DLD1 (cell line): Measurements from ENCODE around the gene MMD2.
"Not testable (repeated sequence)": the region's sequence is repeated elsewhere in the genome, so short reads cannot be mapped to it uniquely, and the experiment has no call there.

Experiments
- in situ Hi-C: cut with HindIII; loops from 2 replicates; pipeline ENCODE4 v1.10.0; 2017; ENCODE audit warnings: low sequenced_read_pairs

The MMD2 gene, protein sequence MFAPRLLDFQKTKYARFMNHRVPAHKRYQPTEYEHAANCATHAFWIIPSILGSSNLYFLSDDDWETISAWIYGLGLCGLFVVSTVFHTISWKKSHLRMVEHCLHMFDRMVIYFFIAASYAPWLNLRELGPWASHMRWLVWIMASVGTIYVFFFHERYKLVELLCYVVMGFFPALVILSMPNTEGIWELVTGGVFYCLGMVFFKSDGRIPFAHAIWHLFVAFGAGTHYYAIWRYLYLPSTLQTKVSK

DNA sequence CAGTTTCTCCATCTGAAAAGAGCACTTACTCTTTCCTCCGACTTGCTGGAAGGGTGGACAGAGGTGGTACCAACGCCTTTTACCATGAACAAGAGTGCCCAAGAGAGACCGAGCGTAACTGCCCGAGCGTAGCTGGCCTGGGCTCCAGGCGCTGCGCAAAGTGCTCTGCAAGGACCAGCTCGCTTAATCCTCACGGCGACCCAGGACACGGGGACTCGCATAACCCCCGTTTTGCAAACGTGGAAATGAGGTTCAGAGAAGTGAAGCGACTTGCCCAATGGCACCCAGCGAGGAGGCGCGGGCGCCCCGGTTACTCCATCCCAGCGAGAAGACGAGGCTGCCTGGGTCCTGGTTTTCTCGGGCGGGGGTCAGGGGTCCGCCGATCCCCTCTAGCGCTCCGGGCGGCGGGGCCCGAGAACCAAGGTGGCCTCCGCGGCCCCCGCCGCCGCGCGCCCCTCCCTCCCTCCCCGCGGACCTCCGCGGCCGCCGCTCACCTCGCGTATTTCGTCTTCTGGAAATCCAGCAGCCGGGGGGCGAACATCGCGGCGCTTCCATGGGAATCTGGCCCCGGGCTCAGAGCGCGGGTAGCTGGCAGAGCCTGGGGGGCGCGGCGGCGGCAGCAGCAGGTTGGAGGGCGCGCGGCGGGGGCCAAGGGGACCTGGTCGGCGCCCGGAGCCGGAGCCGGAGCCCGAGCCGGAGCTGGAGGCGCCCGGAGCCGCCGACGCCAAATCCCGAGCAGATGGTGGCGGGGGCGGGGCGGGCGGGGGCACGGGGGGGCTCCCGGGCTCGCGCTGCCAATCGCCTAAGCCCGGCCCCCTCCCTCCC, at the start of gene MMD2:
Gene MMD2 (minus strand): TSS at position 711 of the 825 bp plus-strand sequence. CDS start 170 bp downstream, at position 541.
- in situ Hi-C loops: no loop called here

DNA sequence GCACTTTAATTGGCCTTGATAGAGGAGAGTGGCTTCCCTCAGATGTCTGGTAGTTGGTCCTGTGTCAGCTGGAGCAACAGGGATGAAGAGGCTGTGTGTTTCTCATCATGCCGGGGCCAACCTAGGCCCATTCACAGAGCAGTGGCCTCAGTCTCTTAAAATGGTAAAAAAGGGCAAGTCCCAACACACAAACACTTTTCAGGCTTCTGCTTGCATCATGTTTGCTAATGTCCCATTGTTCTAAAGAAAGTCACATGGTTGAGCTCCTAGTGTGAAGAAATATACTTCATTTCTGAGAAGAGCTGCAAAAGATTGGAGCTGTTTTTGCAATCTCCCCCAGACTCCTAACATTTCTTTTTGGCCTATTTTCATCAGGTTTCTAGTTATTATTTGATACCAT, 46.1 kb upstream of the MMD2 start:
- in situ Hi-C loops: no loop called here

DNA sequence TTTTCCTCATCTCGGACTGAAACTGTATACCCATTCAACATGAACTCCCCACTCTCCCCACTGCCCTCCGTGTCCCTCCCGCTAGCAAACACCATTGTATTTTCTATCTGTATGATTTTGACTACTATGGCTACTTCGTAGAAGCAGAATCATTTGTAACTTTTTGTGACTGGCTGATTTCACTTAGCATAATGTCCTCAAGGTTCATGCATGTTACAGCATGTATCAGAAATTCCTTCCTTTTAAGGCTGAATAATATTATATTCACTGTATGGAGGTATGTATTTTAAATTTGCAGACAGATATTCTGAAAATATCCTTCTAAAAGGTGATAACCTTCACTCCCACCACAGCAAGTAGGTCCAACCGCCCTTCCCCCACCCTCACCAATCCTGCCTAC, 42.9 kb upstream of the MMD2 start:
- in situ Hi-C loops: no loop called here

DNA sequence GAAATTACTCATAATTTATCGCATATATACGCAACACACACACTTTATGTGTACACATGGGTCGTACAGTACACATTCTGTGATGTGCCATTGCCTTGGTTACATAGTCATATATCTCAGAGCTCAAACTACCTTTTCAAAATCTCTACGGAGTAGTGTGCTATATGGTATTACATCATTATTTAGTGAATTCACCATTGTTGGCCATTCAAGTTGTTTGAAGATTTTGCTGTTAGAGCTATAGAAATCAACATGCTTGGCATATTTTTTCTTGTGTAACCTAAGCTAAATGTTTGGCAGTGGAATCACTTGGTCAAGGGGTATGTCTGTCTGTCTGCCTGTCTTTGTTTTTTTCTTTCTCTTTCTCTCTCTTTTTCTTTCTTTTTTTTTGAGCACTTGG, 42.0 kb upstream of the MMD2 start:
- in situ Hi-C loops: no loop called here

DNA sequence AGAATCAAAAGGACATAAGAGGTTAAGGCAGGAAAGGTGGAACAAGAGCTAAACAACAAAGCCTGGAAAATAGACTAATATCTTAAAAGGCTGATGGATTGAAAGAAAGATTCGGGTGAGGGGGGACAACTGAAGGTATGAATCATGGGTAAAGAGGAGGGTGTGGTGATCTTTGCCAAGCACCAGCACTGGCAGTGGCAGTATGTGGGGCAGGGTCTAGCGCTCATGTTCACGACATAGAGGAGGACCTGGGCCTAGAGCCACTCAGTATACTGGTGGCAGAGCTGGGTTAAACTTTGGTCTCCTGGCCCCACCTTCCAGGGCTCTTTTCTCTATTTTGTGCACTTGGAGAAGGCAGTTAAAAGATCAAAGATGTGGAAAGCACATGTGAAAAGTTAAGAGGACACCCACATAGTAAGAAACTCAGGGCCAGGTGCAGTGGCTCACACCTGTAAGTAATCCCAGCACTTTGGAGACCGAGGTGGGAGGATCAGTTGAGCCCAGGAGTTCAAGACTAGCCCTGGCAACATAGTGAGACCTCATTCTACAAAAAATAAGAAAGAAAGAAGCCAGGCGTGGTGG, 40.5 kb upstream of the MMD2 start:
- in situ Hi-C loops: no loop called here

DNA sequence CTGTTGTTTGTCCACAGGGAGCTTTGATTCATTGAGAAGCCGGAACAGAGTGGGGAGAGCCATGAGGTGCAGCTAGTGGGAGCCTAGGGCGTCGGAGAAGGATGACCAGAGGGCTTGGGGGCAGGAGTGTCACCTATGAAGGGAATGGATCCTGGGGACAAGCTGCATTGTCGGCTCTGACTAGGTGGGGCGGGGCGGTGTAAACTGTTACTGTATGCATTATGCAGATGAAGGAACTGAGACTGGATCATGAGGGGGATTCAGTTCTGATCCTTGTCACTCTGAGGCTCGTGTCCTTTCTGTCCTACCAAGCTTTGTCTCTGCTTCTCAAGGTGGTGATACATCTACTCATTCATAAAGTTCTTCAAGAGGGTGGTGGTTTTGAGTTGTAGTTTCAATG, 39.9 kb upstream of the MMD2 start:
- in situ Hi-C loops: no loop called here

DNA sequence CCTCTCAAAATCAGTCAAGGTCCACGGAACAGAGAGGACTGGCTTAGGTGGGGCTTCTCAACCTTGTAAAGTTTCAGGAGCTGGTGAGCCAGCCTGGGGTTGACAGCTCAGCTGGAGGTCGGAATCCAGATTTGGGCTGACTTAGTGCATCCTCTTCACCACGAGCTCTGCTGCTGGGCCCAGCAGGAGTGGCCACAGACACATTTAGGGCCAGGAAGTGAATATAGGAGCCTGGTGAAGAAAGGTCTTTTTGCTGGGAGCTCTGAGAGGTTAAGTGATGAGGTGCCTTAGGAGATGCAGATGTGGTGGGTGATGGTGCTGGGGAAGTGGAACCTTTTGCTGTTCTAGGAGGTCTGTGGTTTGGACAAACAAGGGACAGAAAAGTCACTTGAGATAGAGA, 39.3 kb upstream of the MMD2 start:
- in situ Hi-C loops: no loop called here

DNA sequence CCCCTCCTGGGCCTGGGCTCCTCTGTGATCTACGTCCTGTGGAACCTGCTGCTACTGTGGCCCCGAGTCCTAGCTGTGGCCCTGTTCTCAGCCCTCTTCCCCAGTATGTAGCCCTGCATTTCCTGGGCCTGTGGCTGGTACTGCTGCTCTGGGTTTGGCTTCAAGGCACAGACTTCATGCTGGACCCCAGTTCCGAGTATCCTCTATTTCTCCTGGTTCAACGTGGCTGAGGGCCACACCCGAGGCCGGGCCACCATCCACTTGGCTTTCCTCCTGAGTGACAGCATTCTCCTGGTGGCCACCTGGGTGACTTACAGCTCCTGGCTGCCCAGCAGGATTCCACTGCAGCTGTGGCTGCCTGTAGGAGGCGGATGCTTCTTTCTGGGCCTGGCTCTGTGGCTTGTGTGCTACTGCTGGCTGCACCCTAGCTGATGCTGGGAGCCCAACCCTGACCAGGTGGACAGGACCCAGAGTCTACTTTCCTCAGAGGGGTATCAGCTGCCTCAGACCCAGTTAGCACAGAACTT, 37.8 kb upstream of the MMD2 start:
- in situ Hi-C loops: no loop called here

DNA sequence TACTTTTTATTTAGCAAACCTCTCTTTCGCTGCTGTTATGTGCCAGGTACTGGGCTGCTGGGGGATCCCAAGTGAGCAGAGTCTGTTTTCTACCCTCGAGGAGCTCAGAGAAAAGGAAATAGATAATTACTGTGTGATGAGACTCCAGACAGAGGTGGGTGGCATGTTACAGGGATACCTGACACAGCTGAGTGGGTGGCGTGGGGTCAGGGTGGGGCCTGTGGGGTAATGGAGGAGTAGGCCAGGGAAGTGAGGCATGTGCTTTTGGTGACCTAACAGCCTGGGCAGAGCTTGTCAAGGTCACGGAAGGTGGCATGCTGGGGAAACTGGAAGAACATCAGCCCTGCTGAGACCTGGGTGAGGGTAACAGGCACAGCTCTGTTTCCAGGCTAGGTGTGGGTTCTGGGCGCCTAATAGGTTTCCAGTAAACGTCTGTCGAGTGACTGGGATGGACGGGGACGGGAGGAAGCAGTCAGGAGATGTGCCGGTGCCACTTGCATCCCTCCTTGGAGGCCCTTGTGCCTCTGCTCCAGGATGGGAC, 36.5 kb upstream of the MMD2 start:
- in situ Hi-C loops: no loop called here

DNA sequence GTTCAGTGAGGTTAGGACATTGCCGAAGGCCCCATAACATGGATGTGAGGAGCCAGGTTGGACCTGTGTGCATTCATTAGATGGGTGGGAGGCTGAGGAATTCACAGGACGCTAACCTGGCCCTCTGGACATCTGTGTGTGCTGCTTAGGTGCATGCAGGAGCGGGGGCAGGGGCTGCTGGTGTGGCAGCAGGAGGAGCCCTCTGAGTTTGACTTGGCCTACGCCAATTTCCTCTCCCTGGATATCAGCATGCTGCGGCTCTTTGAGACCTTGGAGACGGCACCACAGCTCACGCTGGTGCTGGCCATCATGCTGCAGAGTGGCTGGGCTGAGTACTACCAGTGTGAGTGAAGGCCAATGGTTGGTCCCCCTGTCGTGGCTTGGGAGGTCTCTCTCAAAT, 34.5 kb upstream of the MMD2 start:
- in situ Hi-C loops: no loop called here

DNA sequence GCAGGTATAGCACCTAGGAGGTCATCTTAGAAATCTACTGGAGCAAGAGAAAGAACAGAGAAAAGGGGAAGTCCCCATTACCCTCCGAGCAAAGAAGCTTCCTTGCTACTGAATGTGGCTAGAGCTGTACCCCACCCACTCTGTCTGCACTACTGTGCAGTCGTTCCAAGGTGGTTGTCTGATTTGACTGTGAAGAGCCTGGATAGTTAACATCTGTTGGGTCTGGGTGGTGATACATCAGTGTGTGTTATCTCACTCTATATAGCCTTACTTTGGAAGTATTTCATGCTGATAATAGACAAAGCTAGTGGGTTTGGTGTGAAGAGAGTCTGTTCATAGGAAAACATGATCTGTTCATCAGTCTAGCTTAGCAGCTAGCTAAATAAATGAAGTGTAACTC, 23.8 kb upstream of the MMD2 start:
- in situ Hi-C loops: not testable (repeated sequence)

DNA sequence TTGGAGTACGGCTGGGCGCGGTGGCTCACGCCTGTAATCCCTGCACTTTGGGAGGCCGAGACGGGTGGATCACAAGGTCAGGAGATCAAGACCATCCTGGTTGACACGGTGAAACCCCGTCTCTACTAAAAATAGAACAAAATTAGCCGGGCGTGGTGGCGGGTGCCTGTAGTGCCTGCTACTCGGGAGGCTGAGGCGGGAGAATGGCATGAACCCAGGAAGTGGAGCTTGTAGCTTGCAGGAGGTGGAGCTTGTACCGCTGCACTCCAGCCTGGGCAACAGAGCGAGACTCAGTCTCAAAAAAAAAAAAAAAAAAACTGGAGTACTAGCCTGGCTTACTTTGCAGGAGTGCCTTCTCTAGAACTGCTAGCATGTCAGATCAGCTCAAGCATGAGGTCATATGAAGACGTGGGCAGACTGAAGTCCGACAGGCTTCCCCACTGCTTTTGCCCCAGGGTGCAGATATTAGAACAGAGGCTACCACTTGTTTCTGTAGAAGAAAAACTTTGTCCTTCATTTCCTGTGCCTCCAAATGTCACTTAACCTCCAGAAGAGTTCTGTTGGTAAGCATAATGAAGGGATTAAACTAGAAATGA, 22.4 kb upstream of the MMD2 start:
- in situ Hi-C loops: not testable (repeated sequence)

DNA sequence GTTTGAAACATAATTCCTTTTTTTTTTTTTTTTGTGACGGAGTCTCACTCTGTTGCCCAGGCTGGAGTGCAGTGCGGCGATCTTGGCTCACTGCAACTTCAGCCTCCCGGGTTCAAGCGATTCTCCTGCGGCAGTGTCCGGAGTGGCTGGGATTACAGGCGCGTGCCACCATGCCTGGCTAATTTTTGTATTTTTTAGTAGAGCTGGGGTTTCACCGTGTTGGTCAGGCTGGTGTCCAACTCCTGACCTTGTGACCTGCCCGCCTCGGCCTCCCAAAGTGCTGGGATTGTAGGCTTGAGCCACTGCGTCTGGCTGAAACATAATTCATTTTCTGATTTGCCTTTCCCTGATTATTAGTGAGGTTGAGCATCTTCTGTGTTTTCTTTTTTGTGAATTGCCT, 16.6 kb upstream of the MMD2 start:
- in situ Hi-C loops: not testable (repeated sequence)

DNA sequence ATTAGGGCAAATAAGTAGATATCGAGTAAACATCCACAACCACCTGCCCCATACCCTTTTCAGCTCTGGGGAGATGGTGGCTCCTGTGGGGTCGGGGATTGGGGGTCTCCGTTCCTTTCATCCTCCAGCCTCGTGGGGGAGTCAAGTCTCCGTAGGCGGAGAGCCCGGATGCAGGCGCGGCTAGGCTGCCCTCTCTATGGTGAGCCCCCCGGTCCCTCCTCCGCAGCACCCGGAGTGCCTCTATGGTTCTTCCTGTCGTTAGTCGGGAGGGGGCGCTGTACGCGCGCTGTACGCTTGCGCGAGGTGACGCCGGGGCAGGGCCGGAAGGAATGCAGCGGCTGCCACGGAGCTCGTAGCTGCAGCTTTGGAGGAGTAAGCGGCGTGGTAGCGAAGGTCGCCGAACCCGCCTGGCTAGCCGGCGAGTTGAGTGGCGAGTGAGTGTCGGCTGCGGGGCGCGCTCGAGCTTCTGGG, 14.8 kb upstream of the MMD2 start:
- in situ Hi-C loops: no loop called here

DNA sequence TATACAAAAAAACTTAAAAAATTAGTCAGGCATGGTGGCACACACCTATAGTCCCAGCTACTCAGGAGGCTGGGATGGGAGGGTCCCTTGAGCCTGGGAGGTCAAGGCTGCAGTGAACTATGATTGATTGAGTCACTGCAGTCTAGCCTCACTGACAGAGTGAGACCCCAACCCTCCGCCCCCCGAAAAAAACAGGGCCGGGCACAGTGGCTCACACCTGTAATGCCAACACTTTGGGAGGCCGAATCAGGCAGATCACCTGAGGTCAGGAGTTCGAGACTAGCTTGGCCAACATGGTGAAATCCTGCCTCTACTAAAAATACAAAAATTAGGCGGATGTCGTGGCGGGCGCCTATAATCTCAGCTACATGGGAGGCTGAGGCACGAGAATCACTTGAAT, 13.5 kb upstream of the MMD2 start:
- in situ Hi-C loops: not testable (repeated sequence)

DNA sequence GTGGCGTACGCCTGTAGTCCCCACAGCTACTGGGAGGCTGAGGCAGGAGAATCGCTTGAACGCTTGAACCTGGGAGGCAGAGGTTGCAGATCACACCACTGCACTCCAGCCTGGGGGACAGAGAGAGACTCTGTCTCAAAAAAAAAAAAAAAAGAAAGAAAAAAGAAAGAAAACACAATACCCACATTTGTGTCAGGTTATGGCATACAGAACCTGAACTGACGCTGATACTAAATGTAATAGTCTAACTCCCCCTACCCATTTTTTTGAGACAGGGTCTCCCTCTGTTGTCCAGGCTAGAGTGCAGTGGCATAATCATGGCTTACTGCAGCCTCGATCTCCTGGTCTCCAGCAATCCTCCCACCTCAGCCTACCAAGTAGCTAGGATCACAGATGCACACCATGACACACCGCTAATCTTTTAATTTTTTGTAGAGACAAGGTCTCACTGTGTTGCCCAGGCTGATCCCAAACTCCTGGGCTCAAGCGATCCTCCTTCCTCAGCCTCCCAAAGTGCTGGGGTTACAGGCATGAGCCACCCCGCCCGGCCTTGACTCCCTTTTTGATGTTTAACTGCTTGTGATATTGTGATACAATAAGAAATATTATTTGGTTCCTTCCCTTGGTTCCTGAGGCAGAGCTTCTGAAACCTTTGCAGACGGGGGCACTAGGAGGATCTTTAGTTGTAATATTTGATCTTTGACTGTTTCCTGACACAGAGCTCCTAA, 6.5 kb upstream of the MMD2 start:
- in situ Hi-C loops: no loop called here

DNA sequence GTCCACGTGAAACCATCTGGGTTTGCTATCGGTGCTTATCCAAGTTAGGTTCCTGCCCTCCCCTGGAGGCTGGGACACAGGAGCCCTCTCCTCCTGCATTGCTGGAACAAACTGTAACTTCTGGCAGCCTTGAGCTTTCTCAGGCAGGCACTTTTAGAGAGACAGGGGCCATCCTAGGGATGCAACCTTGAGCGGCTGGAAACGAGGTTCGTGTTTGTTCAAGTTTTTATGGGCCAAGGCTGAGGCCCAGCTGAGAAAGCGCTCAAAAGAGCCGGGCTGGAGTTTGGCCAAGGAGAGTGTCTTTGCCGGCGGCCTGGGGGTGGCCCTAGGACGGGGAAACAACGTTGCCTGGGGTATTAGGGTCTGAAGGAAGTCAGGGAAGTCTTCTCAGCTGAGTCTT, 5.5 kb upstream of the MMD2 start:
- in situ Hi-C loops: no loop called here

DNA sequence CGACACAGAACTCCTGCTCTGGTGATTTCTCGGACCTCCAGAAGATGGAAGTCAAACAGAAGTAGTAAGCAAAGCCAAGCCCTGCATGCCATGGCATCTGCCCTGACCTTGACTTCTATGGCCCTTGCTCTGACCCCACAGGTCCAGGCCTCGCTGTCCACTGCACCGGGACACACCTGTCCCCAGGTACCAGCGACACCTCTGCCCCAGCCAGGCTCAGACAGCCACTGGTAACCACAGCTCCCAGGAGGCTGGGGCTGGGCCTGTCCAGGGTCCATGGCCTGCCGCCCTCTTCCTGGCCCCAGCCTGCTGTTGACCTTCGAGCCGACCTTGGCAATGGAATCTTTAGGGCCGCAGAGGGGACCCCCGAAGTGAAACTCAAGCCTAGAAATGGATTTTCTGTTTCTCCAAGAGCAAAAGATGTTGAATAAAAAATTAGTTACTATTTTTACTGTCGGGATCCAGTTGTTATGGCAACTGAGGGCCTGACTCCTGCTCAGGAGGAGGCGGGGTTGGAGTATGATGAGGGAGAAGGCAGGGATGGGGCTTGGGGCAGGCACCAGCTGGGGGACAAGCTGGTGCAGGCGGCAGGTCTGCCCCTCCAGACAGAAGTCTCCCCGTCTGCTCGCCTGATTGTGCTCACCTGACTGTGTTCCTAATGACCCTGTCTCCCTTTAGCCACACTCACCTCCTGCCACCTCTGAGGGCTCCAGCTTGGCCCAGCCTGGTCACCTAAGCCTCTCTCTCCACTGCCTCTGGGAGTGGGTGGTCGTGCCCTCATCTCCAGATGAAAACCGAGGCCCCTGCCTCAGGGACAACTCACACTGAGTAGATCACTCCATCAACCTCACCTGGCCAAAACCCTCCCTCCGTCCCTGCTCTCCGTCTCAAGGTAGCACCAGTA, 4.1 kb upstream of the MMD2 start:
- in situ Hi-C loops: no loop called here

DNA sequence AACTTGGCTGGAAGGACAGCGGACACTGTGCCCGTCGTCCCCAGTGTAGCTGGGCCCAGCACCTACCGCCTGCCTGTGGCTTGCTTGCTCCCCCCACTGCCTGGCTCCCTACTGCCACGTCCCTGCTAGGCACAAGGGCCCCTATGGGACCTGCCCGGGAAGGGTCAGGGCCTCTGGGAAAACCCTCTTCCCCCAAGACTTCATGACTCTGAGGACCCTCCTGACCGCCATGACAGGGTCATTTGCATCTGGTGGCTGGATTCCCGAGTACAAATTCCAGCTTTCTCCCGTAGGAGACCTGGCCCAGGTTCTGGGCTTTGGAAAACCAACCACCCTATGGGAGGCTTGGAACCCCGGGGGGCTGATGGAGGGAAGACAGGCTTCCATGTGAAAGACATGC, 1.4 kb upstream of the MMD2 start:
- in situ Hi-C loops: no loop called here
